ENCODE results near the gene FAM184A. TPM values are rescaled to one million over a fixed set of nuclear protein-coding genes. Genes with fewer than 3 reads are reported as not detected.

FAM184A gene
- total and polyA plus RNA-seq, 9 of the 15 experiments (the other 6 are each of a cell fraction or from before 2014, with no cell fraction given) = 6.4 to 18.7 (median 13.1) TPM

DNA sequence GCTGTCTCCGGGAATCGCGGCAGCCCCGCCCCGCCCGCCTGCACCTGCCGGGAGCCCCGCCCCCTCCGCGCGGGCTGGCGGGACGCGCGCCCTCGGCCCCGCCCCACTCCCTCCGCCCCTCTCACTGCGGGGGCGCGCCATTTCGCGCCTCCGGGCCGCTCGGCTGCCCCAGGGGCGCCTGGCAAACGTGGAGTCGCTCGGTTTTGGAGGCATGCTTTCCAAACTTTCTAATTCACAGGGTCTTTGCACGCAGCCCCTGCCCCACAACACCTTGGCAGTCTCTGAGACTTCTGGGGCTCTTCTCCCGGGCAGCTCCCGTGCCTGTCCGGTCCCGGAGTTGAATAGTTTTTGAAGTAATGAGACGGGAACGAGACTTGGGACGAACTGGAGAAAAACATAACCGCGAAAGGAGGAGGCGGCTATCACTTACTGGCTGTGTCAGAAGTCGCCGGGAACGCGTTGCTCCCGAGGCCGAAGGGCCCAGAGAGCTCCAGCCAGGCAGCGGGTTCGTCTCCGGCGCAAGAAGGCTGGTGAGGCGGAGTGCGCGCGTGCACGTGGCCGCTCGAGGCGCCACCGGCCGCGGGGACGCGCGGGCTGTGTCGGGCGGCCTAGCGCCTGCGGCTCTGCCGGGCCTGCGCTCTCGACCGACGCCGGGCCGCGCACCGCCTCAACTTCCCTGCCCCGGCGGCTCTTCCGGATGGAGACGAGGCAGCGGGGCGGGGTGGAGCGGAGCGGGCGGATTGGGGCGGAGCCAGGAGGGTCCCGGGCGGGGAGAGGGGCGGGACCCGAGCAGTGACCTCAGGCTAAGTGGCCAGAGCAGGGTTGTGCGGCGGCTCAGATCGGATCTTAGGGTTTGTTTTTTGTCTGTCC lies 143.8 kb downstream of the FAM184A start, which contains the start of gene MCM9 (continued):
- TF ChIP-seq, protein P1, sequence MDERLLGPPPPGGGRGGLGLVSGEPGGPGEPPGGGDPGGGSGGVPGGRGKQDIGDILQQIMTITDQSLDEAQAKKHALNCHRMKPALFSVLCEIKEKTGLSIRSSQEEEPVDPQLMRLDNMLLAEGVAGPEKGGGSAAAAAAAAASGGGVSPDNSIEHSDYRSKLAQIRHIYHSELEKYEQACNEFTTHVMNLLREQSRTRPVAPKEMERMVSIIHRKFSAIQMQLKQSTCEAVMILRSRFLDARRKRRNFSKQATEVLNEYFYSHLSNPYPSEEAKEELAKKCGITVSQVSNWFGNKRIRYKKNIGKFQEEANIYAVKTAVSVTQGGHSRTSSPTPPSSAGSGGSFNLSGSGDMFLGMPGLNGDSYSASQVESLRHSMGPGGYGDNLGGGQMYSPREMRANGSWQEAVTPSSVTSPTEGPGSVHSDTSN (CRISPR knock-in tag; IDR thresholded peaks at IDR 0.05; ENCODE audit: low read depth) = no peak
- TF ChIP-seq, protein P1 (tag; conservative IDR thresholded peaks at IDR 0.05; ENCODE audit: low read depth) = no peak
- TF ChIP-seq NCOR1 (IDR thresholded peaks at IDR 0.05) = 0 out of 2 replicates have a peak, but pooled peaks have one; percentile 18
- TF ChIP-seq, protein P2, sequence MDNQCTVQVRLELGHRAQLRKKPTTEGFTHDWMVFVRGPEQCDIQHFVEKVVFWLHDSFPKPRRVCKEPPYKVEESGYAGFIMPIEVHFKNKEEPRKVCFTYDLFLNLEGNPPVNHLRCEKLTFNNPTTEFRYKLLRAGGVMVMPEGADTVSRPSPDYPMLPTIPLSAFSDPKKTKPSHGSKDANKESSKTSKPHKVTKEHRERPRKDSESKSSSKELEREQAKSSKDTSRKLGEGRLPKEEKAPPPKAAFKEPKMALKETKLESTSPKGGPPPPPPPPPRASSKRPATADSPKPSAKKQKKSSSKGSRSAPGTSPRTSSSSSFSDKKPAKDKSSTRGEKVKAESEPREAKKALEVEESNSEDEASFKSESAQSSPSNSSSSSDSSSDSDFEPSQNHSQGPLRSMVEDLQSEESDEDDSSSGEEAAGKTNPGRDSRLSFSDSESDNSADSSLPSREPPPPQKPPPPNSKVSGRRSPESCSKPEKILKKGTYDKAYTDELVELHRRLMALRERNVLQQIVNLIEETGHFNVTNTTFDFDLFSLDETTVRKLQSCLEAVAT (IDR thresholded peaks at IDR 0.05) = peak in 1 of 2 experiments; percentile 44; a peak in 1 of 4 replicates
- no peak for TF ChIP-seq ZNF143 (CRISPR knock-in tag; IDR thresholded peaks at IDR 0.05)
- peak; percentile 94 for TF ChIP-seq L3MBTL2 (IDR thresholded peaks at IDR 0.05)
- TF ChIP-seq NFXL1 (CRISPR knock-in tag; IDR thresholded peaks at IDR 0.05) = 0 out of 2 replicates have a peak, but pooled peaks have one; percentile 30
- TF ChIP-seq, protein P3, sequence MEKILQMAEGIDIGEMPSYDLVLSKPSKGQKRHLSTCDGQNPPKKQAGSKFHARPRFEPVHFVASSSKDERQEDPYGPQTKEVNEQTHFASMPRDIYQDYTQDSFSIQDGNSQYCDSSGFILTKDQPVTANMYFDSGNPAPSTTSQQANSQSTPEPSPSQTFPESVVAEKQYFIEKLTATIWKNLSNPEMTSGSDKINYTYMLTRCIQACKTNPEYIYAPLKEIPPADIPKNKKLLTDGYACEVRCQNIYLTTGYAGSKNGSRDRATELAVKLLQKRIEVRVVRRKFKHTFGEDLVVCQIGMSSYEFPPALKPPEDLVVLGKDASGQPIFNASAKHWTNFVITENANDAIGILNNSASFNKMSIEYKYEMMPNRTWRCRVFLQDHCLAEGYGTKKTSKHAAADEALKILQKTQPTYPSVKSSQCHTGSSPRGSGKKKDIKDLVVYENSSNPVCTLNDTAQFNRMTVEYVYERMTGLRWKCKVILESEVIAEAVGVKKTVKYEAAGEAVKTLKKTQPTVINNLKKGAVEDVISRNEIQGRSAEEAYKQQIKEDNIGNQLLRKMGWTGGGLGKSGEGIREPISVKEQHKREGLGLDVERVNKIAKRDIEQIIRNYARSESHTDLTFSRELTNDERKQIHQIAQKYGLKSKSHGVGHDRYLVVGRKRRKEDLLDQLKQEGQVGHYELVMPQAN (IDR thresholded peaks at IDR 0.05; ENCODE audit: borderline replicate concordance) = peak; percentile 67; the same call in 1 of the 2 replicates
- peak; percentile 89 to 90 for TF ChIP-seq MAZ (CRISPR knock-in tag; conservative IDR thresholded peaks at IDR 0.05 in 1 of 2, IDR thresholded peaks at IDR 0.05 in 1 of 2)
- peak; percentile 73 for TF ChIP-seq SP1 (CRISPR knock-in tag; IDR thresholded peaks at IDR 0.05)
- TF ChIP-seq HIVEP1 (CRISPR knock-in tag; IDR thresholded peaks at IDR 0.05) = no peak
- TF ChIP-seq, protein P4, sequence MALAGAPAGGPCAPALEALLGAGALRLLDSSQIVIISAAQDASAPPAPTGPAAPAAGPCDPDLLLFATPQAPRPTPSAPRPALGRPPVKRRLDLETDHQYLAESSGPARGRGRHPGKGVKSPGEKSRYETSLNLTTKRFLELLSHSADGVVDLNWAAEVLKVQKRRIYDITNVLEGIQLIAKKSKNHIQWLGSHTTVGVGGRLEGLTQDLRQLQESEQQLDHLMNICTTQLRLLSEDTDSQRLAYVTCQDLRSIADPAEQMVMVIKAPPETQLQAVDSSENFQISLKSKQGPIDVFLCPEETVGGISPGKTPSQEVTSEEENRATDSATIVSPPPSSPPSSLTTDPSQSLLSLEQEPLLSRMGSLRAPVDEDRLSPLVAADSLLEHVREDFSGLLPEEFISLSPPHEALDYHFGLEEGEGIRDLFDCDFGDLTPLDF (CRISPR knock-in tag; IDR thresholded peaks at IDR 0.05) = peak; percentile 30; the same call in 1 of the 2 replicates
- no peak for TF ChIP-seq ZBTB8A (IDR thresholded peaks at IDR 0.05; ENCODE audit: partially characterized antibody)
- peak; percentile 79; the same call in 1 of the 2 replicates for TF ChIP-seq ERF (CRISPR knock-in tag; IDR thresholded peaks at IDR 0.05)
- TF ChIP-seq CBX1 (IDR thresholded peaks at IDR 0.05; ENCODE audit: low read depth) = peak; percentile 76; the same call in 1 of the 2 replicates
- peak; percentile 33; the same call in 1 of the 2 replicates for TF ChIP-seq CREB1 (IDR thresholded peaks at IDR 0.05)
- peak; percentile 45; the same call in 1 of the 2 replicates for TF ChIP-seq CREB1 (CRISPR knock-in tag; IDR thresholded peaks at IDR 0.05)
- TF ChIP-seq NFYB (IDR thresholded peaks at IDR 0.05; ENCODE audit: extremely low read depth, insufficient read length) = no peak

Measured in K562 (cell line).